Peyer's patch (tissue), 4 donors: ENCODE data around the gene BANP.
"Not testable (repeated sequence)": the region's sequence is repeated elsewhere in the genome, so short reads cannot be mapped to it uniquely, and the experiment has no call there.

Source experiments
- POLR2A ChIP-seq, 2 donors: fragments of 450-650 bp; IDR thresholded peaks; one replicate each; pipeline ENCODE4 v1.5.1; 2017; ENCODE audit warnings: antibody characterized with exemption in 2 of 2, mild to moderate bottlenecking in 2 of 2, moderate library complexity in 2 of 2
- TF ChIP-seq, protein P1 (sequence below), 6 experiments: fragments of 450-650 bp in 4 of 6; fragments of 200-600 bp in 2 of 6; sonication (generic) in 1 of 6; IDR thresholded peaks; one replicate each; pipeline ENCODE4 v1.5.1; 2017 to 2019; ENCODE audit warnings: antibody characterized with exemption in 6 of 6, mild to moderate bottlenecking in 3 of 6, moderate library complexity in 1 of 6

DNA sequence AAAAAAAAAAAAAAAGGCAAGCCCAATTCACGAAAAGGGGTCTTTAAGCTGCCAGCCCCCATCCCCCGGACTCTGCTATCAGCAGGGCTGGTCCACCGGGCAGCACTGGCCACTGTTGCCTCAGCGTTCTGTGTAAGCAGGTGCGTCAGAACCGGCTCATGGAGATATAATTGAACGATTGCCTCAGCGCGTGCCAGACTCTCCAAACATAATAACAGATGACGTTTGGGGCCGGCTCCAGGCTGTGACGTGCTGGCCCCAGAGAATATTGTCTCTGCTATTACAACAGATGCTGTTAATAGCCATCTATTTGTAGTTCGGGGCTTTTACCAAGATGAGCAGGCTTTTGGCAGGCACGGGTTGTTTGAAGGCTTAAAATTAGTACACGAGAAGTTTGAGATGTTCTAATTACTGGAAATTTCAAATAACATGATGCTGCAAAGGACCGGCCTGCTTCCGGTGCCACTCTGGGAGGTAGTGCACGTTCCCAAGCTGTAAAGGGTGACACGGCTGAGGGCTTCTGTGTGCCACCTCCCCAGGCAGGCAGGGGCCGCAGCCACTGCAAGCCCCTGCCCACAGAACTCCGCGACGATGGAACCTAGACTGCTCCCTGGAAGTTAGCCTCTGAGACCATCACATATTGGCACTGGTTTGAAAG is 40.0 kb upstream of the BANP start:
- not testable (repeated sequence) for TF ChIP-seq POLR2A (IDR thresholded peaks at IDR 0.05)
- TF ChIP-seq, protein P1, sequence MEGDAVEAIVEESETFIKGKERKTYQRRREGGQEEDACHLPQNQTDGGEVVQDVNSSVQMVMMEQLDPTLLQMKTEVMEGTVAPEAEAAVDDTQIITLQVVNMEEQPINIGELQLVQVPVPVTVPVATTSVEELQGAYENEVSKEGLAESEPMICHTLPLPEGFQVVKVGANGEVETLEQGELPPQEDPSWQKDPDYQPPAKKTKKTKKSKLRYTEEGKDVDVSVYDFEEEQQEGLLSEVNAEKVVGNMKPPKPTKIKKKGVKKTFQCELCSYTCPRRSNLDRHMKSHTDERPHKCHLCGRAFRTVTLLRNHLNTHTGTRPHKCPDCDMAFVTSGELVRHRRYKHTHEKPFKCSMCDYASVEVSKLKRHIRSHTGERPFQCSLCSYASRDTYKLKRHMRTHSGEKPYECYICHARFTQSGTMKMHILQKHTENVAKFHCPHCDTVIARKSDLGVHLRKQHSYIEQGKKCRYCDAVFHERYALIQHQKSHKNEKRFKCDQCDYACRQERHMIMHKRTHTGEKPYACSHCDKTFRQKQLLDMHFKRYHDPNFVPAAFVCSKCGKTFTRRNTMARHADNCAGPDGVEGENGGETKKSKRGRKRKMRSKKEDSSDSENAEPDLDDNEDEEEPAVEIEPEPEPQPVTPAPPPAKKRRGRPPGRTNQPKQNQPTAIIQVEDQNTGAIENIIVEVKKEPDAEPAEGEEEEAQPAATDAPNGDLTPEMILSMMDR (IDR thresholded peaks at IDR 0.05) = not testable (repeated sequence)
